ENCODE results near the gene TOM1L2. TPM values are rescaled to one million over a fixed set of nuclear protein-coding genes. Genes with fewer than 3 reads are reported as not detected.
"Not testable (repeated sequence)": the region's sequence is repeated elsewhere in the genome, so short reads cannot be mapped to it uniquely, and the experiment has no call there.

Gene TOM1L2
- total RNA-seq, 4 donors from 2014 or later: 55.5 to 118 (median 73.3) TPM

DNA sequence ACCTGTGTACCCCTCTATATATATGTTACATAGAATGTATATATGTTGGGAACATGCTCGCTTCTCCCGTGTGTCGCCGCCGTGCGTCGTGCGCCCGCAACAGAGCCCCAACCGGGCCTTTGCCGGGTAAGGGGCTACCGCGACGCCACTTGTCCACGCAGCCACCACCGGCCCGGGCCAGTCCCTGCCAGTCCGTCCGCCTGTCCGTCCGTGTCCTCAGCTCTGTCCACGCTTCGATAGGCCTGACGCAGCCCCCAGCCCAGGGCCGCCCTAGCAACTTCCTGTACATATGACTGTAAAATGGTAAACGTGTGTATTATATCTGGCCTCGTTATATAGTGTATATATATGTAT, 161.3 kb downstream of the TOM1L2 start:
- Histone ChIP-seq H3K36me3 (peaks cover 8 to 62% (median 26%) of the 10 kb centered on the region in 3 donors), H3K4me1 (peaks cover 32 to 99% (median 58%) of the 10 kb centered on the region in 3 donors), H3K27me3 (no peaks in the 10 kb centered on the region), H3K4me3 (peak overlapping the region in 1 of 4 donors; percentile 60), H3K27ac (peak overlapping the region in 3 of 4 donors; percentile 80 to 83 (median 81)), H3K9me3 (no peaks in the 10 kb centered on the region)
- WGBS, 2 donors: 86 to 90% methylated on average over 21 to 25 of the region's 27 CpGs
- TF ChIP-seq POLR2A (IDR thresholded peaks at IDR 0.05): no peak
- TF ChIP-seq, protein P1, sequence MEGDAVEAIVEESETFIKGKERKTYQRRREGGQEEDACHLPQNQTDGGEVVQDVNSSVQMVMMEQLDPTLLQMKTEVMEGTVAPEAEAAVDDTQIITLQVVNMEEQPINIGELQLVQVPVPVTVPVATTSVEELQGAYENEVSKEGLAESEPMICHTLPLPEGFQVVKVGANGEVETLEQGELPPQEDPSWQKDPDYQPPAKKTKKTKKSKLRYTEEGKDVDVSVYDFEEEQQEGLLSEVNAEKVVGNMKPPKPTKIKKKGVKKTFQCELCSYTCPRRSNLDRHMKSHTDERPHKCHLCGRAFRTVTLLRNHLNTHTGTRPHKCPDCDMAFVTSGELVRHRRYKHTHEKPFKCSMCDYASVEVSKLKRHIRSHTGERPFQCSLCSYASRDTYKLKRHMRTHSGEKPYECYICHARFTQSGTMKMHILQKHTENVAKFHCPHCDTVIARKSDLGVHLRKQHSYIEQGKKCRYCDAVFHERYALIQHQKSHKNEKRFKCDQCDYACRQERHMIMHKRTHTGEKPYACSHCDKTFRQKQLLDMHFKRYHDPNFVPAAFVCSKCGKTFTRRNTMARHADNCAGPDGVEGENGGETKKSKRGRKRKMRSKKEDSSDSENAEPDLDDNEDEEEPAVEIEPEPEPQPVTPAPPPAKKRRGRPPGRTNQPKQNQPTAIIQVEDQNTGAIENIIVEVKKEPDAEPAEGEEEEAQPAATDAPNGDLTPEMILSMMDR (IDR thresholded peaks at IDR 0.05): no peak
- no peak for DNase-seq
- intact Hi-C loops (cut with DNase I): loop anchor here (10.0 kb wide), 1 partner anchor 224 kb away; the partner anchor contains the start of genes ATPAF2 and GID4

DNA sequence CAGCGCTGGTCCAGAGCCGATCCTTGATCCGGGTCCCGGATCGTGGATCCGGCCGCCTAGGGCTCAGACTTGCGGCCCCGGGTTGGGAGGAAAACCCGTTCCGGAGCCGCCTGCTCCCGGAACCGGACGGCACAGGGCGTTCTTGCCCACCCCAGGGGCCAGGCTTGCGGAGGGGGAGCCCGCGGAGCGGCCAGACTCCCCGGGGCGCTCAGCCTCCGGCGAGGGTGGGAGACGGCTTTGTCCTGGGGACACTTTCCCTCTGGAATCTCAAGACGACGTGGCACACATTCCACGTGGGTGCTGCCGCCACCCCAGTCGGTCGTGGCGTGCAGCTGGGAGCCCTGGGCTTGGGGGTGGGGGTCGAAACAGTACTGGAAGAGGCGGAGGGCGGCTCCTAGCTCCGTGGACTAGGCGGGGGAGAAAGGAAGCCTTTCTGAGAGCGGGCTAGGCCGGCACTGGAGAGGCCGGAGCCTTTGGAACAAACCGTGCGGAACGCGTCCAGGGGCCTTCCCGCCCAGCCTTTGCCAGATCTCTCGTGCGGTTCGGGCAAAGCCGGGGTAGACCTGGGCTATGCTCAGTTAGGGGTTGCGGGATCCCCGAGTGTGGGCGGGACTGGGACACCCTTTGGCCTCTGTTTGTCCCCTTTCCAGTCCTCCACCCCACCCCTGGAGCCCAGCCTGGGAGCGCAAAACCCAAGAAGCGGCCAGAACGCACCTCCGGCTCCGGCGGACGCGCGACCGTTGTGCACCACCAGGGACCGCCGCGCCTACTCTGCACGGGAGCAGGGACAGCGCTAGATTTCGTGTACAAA, 161.9 kb downstream of the TOM1L2 start:
- peaks cover 27 to 99% (median 61%) of the 10 kb centered on the region in 3 donors for H3K4me1 ChIP-seq
- H3K27ac ChIP-seq: peak overlapping the region; percentile 71 to 83 (median 80)
- intact Hi-C loops (cut with DNase I): loop anchor here (10.0 kb wide), 1 partner anchor 225 kb away; the partner anchor contains the start of genes ATPAF2 and GID4
- 62 to 69% methylated on average over 10 to 26 of the region's 68 CpGs for WGBS, 2 donors
- TF ChIP-seq, protein P1 (IDR thresholded peaks at IDR 0.05): peak in 1 of 6 experiments; percentile 18
- TF ChIP-seq POLR2A (IDR thresholded peaks at IDR 0.05): no peak
- no peak for DNase-seq
- peak overlapping the region; percentile 17 to 60 (median 38) for H3K4me3 ChIP-seq
- no peaks in the 10 kb centered on the region for H3K9me3 ChIP-seq
- peaks cover 8 to 62% (median 23%) of the 10 kb centered on the region in 3 donors for H3K36me3 ChIP-seq
- no peaks in the 10 kb centered on the region for H3K27me3 ChIP-seq

DNA sequence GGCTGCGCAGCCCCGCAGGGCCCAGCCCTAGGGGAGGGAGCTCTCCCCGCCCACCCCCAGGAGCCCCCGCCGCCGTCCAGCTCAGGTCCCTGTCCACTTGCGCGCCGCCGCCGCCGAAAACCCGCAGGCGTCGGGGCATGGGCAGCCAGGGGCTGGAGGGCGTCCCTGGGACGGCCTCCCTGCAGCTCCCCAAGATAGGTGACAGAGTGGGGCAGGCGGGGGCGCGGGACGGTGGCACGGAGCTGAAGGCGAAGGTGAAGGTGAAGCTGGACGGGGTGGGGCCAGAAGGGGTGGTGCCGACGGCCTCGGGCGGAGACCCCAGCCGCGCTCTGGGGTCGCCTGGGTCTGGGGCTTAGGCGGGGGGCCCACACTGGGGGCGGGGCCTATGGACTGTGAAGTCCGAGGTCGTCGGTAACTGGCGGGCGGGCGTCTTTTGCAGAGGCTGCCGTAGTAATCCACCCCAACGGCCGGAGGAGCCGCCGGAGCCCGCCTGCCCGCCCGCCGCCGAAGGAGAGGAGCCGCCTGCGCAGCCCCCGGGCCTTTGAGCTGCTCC, 162.6 kb downstream of the TOM1L2 start:
- no peaks in the 10 kb centered on the region for H3K9me3 ChIP-seq
- peaks cover 8 to 62% (median 17%) of the 10 kb centered on the region in 3 donors for H3K36me3 ChIP-seq
- no peaks in the 10 kb centered on the region for H3K27me3 ChIP-seq
- peak overlapping the region; percentile 17 to 60 (median 38) for H3K4me3 ChIP-seq
- TF ChIP-seq, protein P1 (IDR thresholded peaks at IDR 0.05): no peak
- TF ChIP-seq POLR2A (IDR thresholded peaks at IDR 0.05): no peak
- intact Hi-C loops (cut with DNase I): loop anchor here (2.0 to 10.0 kb wide), 2 partner anchors 51 to 225 kb away; partner anchors contain the start of genes ATPAF2 and GID4
- peak overlapping the region; percentile 71 to 83 (median 80) for H3K27ac ChIP-seq
- DNase-seq: no peak
- H3K4me1 ChIP-seq: peaks cover 23 to 94% (median 54%) of the 10 kb centered on the region in 3 donors
- 35% methylated on average over 11 of the region's 52 CpGs; no CpG with 5 or more reads in 1 of the 2 donors for WGBS, 2 donors

DNA sequence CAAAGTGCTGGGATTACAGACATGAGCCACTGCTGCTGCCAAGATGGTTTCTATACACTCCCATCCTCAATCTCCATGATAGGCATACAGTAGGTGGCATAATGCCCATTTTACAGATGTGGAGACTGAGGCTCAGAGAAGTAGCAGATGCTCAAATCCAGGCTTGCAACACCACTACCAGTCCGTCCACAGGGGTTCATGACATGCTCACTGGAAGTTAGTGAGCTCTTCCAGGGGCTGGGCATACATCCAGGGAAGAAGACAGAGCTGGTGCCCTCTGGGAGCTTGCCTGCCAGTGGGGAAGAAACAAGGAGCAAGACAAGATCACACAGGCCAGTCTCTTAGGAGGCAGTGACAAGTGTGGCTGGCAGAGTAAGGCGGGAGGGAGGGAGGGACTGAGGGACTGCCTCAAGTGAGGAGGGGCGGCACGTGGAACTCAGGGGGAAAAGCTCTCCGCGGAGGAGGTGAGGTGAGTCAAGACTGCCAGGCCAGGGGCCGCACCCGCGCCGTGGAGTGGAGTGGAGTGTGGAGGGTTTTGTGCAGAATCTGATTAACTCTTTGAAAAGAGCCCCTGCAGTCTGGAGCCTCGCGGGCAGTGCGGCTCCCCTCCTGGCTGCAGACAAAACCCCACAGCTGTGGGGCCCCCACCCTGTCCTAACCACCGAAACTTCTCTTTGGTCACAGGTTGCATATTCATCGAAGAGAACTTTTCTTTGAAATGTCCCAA, 163.3 kb downstream of the TOM1L2 start:
- no peak for TF ChIP-seq POLR2A (IDR thresholded peaks at IDR 0.05)
- TF ChIP-seq, protein P1 (IDR thresholded peaks at IDR 0.05): no peak
- H3K4me1 ChIP-seq: peaks cover 22 to 87% (median 47%) of the 10 kb centered on the region in 3 donors
- peaks cover 9 to 62% (median 13%) of the 10 kb centered on the region in 3 donors for H3K36me3 ChIP-seq
- no peak for DNase-seq
- no peaks in the 10 kb centered on the region for H3K27me3 ChIP-seq
- intact Hi-C loops (cut with DNase I): loop anchor here (2.0 kb wide), 1 partner anchor 52 kb away; no protein-coding TSS in a partner anchor
- peak overlapping the region in 2 of 4 donors; percentile 42 to 60 for H3K4me3 ChIP-seq
- H3K9me3 ChIP-seq: no peaks in the 10 kb centered on the region
- 43 to 49% methylated on average over 10 to 13 of the region's 15 CpGs for WGBS, 2 donors
- peak overlapping the region; percentile 71 to 83 (median 80) for H3K27ac ChIP-seq

DNA sequence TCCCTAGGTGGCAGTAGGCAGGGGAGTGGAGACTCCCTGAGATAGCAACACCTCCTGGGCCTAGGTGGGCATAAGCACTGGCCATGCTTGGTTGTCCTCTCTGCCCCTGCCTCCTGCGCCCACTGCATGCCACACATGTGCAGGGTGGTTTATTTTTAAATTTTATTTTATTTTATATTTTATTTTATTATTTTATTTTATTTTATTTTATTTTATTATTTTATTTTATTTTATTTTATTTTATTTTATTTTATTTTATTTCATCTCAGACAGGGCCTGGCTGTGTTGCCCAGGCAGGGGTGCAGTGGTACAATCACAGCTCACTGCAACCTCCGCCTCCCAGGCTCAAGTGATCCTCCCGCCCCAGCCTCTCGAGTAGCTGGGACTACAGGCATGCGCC, 164.0 kb downstream of the TOM1L2 start:
- H3K27me3 ChIP-seq, H3K9me3 ChIP-seq, H3K4me3 ChIP-seq, DNase-seq: not testable (repeated sequence)
- Histone ChIP-seq H3K27ac (peak overlapping the region in 1 of 4 donors; percentile 3), H3K36me3 (peaks cover 3 to 61% (median 14%) of the 10 kb centered on the region in 3 donors), H3K4me1 (peaks cover 22 to 80% (median 47%) of the 10 kb centered on the region in 3 donors)
- WGBS, 2 donors: 93 to 94% methylated on average over 5 of the region's 5 CpGs
- intact Hi-C loops (cut with DNase I): loop anchor here (2.0 kb wide), 1 partner anchor 53 kb away; no protein-coding TSS in a partner anchor
